Neural cell (in vitro differentiated cells): ENCODE data around the gene SUCLG2.

Experiments
- EP300 ChIP-seq: fragments of 450-650 bp; conservative IDR thresholded peaks from 2 replicates; pipeline ENCODE4 v1.6.1; 2014; ENCODE audit warnings: antibody characterized with exemption, mild to moderate bottlenecking, moderate library complexity; ENCODE audit not compliant: poor library complexity, severe bottlenecking
- TF ChIP-seq, protein P1 (sequence below): fragments of 450-650 bp; IDR thresholded peaks from 2 replicates; pipeline ENCODE4 v1.5.1; 2014; ENCODE audit warnings: antibody characterized with exemption, mild to moderate bottlenecking, moderate library complexity; ENCODE audit not compliant: poor library complexity, severe bottlenecking

DNA sequence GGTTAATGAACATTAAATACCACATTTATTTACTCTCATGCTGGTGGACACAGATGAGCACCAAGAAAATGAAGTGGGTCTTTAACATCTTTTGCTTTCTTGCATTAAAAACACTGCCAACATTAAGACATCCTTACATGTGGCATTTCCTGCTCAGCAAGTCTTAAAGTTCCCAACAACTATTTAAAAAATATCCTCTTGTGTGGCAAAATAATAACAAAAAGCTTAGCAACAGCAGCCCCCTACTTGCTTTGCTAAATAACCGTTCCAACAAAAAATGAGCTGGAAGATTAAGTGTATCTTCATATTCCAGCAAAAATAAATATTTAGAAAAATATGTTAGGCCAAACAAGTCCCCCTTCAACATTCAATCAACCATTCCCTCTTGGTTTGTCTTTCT is 93.1 kb downstream of the SUCLG2 start:
- TF ChIP-seq, protein P1, sequence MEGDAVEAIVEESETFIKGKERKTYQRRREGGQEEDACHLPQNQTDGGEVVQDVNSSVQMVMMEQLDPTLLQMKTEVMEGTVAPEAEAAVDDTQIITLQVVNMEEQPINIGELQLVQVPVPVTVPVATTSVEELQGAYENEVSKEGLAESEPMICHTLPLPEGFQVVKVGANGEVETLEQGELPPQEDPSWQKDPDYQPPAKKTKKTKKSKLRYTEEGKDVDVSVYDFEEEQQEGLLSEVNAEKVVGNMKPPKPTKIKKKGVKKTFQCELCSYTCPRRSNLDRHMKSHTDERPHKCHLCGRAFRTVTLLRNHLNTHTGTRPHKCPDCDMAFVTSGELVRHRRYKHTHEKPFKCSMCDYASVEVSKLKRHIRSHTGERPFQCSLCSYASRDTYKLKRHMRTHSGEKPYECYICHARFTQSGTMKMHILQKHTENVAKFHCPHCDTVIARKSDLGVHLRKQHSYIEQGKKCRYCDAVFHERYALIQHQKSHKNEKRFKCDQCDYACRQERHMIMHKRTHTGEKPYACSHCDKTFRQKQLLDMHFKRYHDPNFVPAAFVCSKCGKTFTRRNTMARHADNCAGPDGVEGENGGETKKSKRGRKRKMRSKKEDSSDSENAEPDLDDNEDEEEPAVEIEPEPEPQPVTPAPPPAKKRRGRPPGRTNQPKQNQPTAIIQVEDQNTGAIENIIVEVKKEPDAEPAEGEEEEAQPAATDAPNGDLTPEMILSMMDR = no peak
- TF ChIP-seq EP300 = no peak
